ENCODE data around the gene C19orf47.

DNA sequence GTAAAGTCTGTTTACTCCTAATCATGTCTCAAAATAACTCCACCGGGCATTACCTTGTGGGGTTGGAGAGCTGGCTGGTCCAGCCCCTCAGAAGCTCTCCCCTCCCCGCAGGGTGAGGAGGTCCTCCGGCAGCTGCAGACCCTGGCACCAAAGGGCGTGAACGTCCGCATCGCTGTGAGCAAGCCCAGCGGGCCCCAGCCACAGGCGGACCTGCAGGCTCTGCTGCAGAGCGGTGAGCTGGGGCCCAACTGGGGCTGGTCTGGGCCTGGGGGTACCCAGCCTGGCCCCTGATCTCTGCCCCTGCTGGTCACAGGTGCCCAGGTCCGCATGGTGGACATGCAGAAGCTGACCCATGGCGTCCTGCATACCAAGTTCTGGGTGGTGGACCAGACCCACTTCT, 21.6 kb upstream of the C19orf47 start:
- TF ChIP-seq POLR2A (IDR thresholded peaks at IDR 0.05) = no peak
- TF ChIP-seq CTCF (IDR thresholded peaks at IDR 0.05) = no peak
